Loucy (cell line): ENCODE results near the gene PUDP.

ENCODE experiments used
- EZH2phosphoT487 ChIP-seq: fragments of 200-600 bp; IDR thresholded peaks from 2 replicates; pipeline ENCODE4 v1.6.1; 2018; ENCODE audit warnings: antibody characterized with exemption, mild to moderate bottlenecking, moderate library complexity, borderline replicate concordance
- TF ChIP-seq, protein P1 (sequence below): fragments of 200-600 bp; sonication (generic); conservative IDR thresholded peaks from 2 replicates; pipeline ENCODE4 v1.5.1; 2014; ENCODE audit warnings: mild to moderate bottlenecking, antibody characterized with exemption, low read length

DNA sequence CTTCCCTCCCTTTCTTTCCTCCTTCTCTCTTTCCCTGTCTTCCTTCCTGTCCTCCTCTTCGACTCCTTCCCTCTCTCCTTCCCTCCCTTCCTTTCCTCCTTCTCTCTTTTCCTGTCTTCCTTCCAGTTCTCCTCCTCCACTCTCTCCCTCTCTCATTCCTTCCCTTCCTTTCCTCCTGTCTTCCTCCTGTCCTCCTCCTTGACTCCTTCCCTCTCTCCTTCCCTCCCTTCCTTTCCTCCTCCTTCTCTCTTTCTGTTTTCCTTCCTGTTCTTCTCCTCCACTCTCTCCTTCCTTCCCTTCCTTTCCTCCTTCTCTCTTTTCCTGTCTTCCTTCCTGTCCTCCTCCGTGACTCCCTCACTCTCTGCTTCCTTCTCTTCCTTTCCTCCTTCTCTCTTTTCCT, 5.3 kb upstream of the PUDP start:
- TF ChIP-seq, protein P1, sequence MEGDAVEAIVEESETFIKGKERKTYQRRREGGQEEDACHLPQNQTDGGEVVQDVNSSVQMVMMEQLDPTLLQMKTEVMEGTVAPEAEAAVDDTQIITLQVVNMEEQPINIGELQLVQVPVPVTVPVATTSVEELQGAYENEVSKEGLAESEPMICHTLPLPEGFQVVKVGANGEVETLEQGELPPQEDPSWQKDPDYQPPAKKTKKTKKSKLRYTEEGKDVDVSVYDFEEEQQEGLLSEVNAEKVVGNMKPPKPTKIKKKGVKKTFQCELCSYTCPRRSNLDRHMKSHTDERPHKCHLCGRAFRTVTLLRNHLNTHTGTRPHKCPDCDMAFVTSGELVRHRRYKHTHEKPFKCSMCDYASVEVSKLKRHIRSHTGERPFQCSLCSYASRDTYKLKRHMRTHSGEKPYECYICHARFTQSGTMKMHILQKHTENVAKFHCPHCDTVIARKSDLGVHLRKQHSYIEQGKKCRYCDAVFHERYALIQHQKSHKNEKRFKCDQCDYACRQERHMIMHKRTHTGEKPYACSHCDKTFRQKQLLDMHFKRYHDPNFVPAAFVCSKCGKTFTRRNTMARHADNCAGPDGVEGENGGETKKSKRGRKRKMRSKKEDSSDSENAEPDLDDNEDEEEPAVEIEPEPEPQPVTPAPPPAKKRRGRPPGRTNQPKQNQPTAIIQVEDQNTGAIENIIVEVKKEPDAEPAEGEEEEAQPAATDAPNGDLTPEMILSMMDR: no peak
- no peak for TF ChIP-seq EZH2phosphoT487
